Esophagus muscularis mucosa (tissue), 4 donors: ENCODE measurements around the gene HES2. TPM values are rescaled to one million over a fixed set of nuclear protein-coding genes. Genes with fewer than 3 reads are reported as not detected.

Experiments used
- DNase-seq: peaks from one replicate; pipeline ENCODE4 v3.0.0-alpha.2; 2017; ENCODE audit errors: extremely low spot score
- H3K27ac ChIP-seq, 4 donors: fragments of 200-600 bp; sonication (generic); replicated peaks in 1 of 4; 1 replicate in 3 of 4; 2 replicates in 1 of 4; pipeline ENCODE4 v1.5.1; 2016 to 2019; ENCODE audit warnings: mild to moderate bottlenecking in 1 of 4
- H3K27me3 ChIP-seq, 4 donors: fragments of 200-600 bp; sonication (generic); one replicate each; pipeline versions ENCODE4 v1.5.1 to v1.6.0; 2016 to 2019
- H3K36me3 ChIP-seq, 4 donors: fragments of 200-600 bp; sonication (generic); one replicate each; pipeline ENCODE4 v1.5.1; 2016 to 2019
- H3K4me1 ChIP-seq, 4 donors: fragments of 200-600 bp; sonication (generic); one replicate each; pipeline ENCODE4 v1.5.1; 2016 to 2019
- H3K4me3 ChIP-seq, 4 donors: fragments of 200-600 bp; sonication (generic); 1 replicate in 2 of 4; 2 replicates in 2 of 4; pipeline ENCODE4 v1.5.1; 2016 to 2019; ENCODE audit warnings: mild to moderate bottlenecking in 4 of 4, moderate library complexity in 1 of 4
- H3K9me3 ChIP-seq, 4 donors: fragments of 200-600 bp; sonication (generic); 1 replicate in 3 of 4; 2 replicates in 1 of 4; pipeline ENCODE4 v1.5.1; 2016 to 2019
- CTCF ChIP-seq, 3 experiments: fragments of 200-600 bp in 2 of 3; fragments of 450-650 bp in 1 of 3; sonication (generic) in 2 of 3; IDR thresholded peaks; one replicate each; pipeline ENCODE4 v1.5.1; 2017 to 2019; ENCODE audit warnings: antibody characterized with exemption in 3 of 3, mild to moderate bottlenecking in 2 of 3, moderate library complexity in 1 of 3
- EP300 ChIP-seq: sonication (generic); formaldehyde crosslinking; IDR thresholded peaks from one replicate; pipeline ENCODE4 v1.6.1; 2017; ENCODE audit warnings: antibody characterized with exemption
- POLR2A ChIP-seq: fragments of 450-650 bp; IDR thresholded peaks from one replicate; pipeline ENCODE4 v1.6.1; 2017; ENCODE audit warnings: antibody characterized with exemption, moderate library complexity, mild to moderate bottlenecking, low read depth
- POLR2AphosphoS5 ChIP-seq, 2 donors: sonication (generic); formaldehyde crosslinking; IDR thresholded peaks; one replicate each; pipeline ENCODE4 v1.6.1; 2017; ENCODE audit warnings: antibody characterized with exemption in 2 of 2
- WGBS: methylation state at CpG from one replicate; pipeline ENCODE4 v1.1.5; 2018; 5-methylcytosine and 5-hydroxymethylcytosine counted together
- intact Hi-C: fragments of 100-400 bp; cut with DNase I; formaldehyde crosslinking; loops from one replicate; pipeline ENCODE4 v1.15.1; 2023
- total RNA-seq, 4 donors: library from RNA; depleted of rRNA; stranded (reverse); fragments of >200 nt; gene quantifications; one replicate each; pipeline versions ENCODE4 v1.1.0 to v1.2.1, GENCODE V29; 2016

HES2 gene
- total RNA-seq, 4 donors from 2014 or later, result not detected

GRCh38 chr1:6392809-6393399 is 26.8 kb downstream of the HES2 start:
- WGBS, result 5% methylated on average over 24 of the region's 83 CpGs
- TF ChIP-seq POLR2AphosphoS5 (IDR thresholded peaks at IDR 0.05) (no peak), POLR2A (no peak), EP300 (no peak), CTCF (IDR thresholded peaks at IDR 0.05) (no peak)
- H3K9me3 ChIP-seq, result no peaks in the 10 kb centered on the region
- no peaks in the 10 kb centered on the region for H3K27me3 ChIP-seq
- peaks cover 13 to 28% (median 21%) of the 10 kb centered on the region in 4 donors for H3K4me1 ChIP-seq
- peak overlapping the region; percentile 95 to 99 (median 98) for H3K27ac ChIP-seq
- DNase-seq, result no peak
- intact Hi-C loops, result no loop called here
- H3K4me3 ChIP-seq, result peak overlapping the region; percentile 70 to 79 (median 73)
- H3K36me3 ChIP-seq, result no peaks in the 10 kb centered on the region

GRCh38 chr1:6391951-6392808 is 27.5 kb downstream of the HES2 start:
- H3K36me3 ChIP-seq, result no peaks in the 10 kb centered on the region
- DNase-seq, result no peak
- H3K27ac ChIP-seq, result peak overlapping the region in 3 of 4 donors; percentile 95 to 99 (median 97)
- intact Hi-C loops, result no loop called here
- H3K27me3 ChIP-seq, result no peaks in the 10 kb centered on the region
- 49% methylated on average over 16 of the region's 16 CpGs for WGBS
- no peak for TF ChIP-seq POLR2AphosphoS5 (IDR thresholded peaks at IDR 0.05)
- TF ChIP-seq EP300, result no peak
- no peak for TF ChIP-seq CTCF (IDR thresholded peaks at IDR 0.05)
- no peak for TF ChIP-seq POLR2A
- H3K9me3 ChIP-seq, result no peaks in the 10 kb centered on the region
- peaks cover 13 to 28% (median 21%) of the 10 kb centered on the region in 4 donors for H3K4me1 ChIP-seq
- peak overlapping the region; percentile 70 to 79 (median 73) for H3K4me3 ChIP-seq

- no peak overlapping the region for H3K4me3 ChIP-seq
- 95% methylated on average over 9 of the region's 9 CpGs for WGBS
- intact Hi-C loops, result no loop called here
- H3K27me3 ChIP-seq, result no peaks in the 10 kb centered on the region
- no peak for DNase-seq
- no peaks in the 10 kb centered on the region for H3K36me3 ChIP-seq
- H3K9me3 ChIP-seq, result no peaks in the 10 kb centered on the region
- H3K27ac ChIP-seq, result no peak overlapping the region
- no peak for TF ChIP-seq EP300
- TF ChIP-seq POLR2A, result no peak
- TF ChIP-seq POLR2AphosphoS5 (IDR thresholded peaks at IDR 0.05), result no peak
- TF ChIP-seq CTCF (IDR thresholded peaks at IDR 0.05), result no peak
- H3K4me1 ChIP-seq, result peaks cover 24 to 38% (median 33%) of the 10 kb centered on the region in 4 donors
Measured at GRCh38 chr1:6389971-6390370, 29.7 kb downstream of the HES2 start.

- no peak overlapping the region for H3K4me3 ChIP-seq
- 89% methylated on average over 10 of the region's 10 CpGs for WGBS
- H3K36me3 ChIP-seq, result no peaks in the 10 kb centered on the region
- H3K27me3 ChIP-seq, result no peaks in the 10 kb centered on the region
- intact Hi-C loops, result no loop called here
- peaks cover 12 to 14% (median 13%) of the 10 kb centered on the region in 4 donors for H3K4me1 ChIP-seq
- H3K27ac ChIP-seq, result no peak overlapping the region
- no peak for DNase-seq
- H3K9me3 ChIP-seq, result no peaks in the 10 kb centered on the region
- no peak for TF ChIP-seq POLR2A
Measured at GRCh38 chr1:6386371-6386949, 33.3 kb downstream of the HES2 start.
